NCI-H2081 (cell line): ENCODE measurements around the gene SBF2.
"Not testable (repeated sequence)": the region's sequence is repeated elsewhere in the genome, so short reads cannot be mapped to it uniquely, and the experiment has no call there.

Source experiments
- DNase-seq, 2 experiments: peaks; one replicate each; lab custom pipeline; 2025; lab: John Stamatoyannopoulos, UW

Gene SBF2

DNA sequence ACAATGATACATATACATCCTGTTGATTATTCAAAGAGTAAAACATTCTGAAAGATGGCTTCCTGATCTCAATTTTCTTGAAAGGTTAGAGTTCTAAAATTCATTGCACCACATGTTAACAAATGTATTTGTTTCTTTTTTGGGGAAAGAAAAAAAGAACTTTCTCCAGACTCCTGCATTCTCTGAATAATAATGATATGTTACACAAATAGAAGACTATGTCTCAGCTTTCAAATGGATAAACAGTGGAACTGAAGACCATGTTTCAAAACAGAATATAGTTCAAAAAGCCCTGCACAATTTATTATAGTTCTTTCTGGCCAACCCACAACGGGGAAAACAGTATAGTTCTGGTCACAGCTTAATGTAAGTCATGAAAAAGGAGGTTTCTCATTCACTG is 277.0 kb downstream of the SBF2 start:
- no peak for DNase-seq

DNA sequence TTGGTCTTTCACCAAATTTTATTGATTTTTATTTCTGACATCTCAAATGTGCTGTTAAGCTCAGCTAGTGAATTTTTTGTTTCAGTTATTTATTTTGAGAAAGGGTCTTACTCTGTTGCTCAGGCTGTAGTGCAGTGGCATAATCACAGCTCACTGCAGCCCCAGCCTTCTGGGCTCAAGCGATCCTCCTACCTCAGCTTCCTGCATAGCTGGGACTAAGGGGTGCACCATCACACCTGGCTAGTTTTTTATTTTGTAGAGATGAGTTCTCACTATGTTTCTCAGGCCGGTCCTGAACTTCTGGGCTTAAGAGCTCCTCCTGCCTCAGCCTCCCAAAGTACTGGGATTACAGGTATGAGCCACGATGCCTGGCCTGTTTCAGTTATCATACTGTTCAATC is 282.0 kb downstream of the SBF2 start:
- DNase-seq, result no peak

DNA sequence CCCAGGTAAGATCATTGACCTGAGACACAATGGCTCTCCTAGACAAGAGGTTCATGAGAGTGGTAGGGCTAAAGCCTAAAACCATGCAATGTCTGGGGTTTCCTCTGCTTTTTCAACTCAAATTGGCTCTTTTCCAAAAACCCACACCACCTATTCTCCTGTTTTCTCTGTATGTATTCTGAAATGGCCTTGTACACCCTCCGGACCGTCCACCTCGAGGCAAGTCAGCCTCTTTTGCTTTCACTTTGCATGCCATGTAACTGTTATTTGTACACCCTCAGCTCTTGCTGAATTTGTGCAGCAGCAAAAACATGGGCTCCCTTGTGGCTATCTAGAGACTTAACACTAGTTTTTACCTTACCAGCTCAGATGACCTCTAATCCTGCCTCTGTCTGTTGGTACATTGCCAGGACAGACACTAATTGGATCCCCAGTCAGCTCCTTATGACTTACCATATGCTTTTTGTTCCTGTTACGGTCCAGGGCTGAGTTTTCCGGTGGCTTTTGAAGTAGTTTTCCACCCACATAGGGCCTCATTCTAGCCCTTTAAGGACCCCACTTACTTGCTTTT is 288.0 kb downstream of the SBF2 start:
- no peak for DNase-seq

DNA sequence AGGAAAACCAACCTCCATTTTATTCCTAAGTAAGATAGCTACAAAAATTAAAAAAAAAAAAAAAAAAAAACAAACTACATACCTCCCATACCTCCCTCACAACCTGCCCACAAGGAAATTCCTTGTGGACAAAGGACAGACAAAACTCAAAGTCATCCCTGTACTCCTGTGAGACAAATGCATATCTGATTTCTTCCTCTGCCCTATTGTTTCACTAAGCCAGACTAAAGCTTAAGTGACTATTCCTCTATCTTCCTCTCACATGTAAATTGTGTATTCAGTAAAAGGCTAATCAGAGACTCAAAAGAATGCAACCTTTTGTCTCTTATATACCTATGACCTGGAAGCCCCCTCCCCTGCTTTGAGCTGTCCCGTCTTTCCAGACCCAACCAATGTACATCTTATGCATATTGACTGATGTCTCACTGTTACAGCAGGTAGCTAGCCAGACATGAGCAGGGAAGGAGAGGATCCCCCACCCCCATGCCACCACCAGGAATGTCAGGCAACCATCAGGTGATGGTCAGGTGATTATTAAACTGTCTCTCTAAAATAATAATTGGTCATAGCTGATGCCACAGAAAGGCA is 289.4 kb downstream of the SBF2 start:
- DNase-seq, result no peak

DNA sequence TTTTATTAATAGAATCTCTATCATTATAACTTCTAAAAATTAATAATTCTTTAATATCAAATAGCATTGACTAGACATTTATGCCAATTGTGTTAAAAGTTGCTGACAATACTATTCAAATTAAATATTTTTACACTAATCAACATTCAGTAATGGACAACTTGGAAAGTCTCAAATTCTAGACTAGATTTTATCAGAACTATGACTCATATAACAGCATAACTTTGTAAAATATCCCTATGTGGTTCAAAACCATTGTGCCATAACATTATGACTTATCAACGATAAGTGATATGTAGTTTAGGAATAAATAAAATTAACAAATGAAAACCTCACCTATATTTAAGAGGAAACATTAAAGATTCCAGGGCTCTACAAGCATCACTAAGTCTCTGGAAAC is 291.8 kb downstream of the SBF2 start:
- no peak for DNase-seq

DNA sequence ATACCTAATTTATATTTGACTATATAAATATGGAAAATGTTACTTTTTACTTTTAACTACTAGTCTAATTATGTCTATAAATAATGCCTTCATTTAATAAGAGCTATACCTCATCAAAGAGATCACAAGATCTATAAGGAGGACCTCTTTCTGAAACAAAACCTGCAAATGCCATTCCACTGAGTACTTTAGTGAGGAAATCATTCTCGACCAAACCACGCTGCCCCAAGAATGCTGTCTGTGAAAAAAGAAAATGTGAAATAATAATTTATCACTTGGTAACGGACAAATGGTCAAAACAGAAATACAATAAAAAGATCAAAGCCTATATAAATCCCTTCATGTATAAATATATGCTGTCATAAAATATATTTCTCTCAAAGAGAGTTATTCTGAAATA is 301.7 kb downstream of the SBF2 start:
- no peak for DNase-seq

DNA sequence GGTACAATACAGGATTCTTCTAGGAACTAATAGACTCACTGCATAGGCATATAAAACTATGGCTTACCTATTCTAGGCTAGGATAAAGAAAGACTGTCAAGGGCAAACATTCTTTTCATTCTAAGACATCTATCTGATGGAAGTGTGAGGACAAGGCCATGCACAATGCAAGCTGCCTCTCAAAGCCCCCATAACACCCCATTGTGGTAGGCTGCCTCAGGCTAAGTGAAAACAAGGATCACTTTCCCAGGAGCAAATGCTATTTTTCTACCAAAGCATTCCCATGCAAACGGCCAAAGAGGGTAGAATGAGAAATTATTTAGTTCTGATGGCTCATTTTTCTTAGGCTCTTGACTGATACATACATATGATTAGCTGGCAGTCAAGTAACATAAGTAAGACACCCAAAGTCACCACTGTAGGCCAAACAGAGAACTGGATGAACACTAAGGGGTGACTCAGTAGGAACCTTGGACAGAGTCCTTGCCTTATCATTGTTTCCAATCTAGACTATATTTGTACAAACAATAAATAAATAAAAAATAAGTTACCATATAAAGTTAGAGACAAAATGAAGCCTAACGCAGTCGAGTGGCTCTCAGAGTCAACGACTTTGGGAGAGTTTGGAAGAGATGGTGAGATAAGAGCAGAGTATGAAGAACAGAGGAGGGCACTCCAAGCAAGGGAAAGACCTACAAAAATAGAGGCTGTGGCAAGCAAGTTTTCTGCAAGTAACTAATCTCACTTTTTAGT is 303.6 kb downstream of the SBF2 start:
- DNase-seq, result no peak

DNA sequence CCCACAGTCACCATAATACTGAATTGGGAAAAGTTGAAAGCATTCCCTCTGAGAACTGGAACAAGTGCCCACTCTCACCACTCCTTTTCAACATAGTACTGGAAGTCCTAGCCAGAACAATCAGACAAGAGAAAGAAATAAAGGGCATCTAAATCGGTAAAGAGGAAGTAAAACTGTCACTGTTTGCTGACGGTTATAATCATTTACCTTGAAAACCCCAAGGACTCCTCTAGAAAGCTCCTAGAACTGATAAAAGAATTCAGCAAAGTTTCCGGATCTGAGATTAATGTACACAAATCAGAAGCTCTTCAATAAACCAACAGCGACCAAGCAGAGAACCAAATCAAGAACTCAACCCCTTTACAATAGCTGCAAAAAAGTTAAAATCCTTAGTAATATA is 306.7 kb downstream of the SBF2 start:
- not testable (repeated sequence) for DNase-seq

DNA sequence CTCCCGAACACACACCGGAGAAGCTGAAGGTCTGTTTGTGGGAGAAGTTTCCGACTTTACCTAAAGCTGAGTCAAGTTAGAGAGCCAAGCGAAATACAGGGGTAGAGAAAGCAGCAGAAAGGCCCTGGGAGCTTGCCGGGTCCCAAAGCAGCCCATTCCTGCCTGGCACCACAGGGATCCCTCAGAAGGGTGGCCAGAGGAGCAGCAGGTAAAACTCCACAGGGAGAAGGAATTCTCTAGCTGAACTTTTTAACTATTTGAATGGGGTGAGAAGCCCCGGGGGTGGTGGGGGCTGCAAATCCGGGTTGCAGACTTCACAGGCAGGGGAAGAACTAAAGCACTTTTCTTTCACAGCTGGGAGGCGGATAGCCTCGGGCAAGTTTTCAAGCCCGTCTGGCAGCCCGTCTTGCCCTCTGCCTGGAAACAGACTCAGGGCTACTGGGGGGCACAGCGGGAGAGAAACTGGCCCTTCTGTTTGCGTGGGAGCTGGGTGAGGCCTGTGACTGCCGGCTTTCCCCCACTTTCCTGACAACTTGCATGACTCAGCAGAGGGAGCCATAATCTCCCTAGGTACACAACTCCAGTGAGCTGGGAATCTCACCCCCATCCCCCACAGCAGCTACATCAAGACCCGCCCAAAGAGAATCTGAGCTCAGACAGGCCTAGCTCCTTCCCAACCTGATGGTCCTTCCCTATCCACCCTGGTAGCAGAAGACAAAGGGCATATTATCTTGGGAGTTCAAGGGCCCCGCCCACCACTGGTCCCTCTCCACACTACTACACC is 311.0 kb downstream of the SBF2 start:
- no peak for DNase-seq

DNA sequence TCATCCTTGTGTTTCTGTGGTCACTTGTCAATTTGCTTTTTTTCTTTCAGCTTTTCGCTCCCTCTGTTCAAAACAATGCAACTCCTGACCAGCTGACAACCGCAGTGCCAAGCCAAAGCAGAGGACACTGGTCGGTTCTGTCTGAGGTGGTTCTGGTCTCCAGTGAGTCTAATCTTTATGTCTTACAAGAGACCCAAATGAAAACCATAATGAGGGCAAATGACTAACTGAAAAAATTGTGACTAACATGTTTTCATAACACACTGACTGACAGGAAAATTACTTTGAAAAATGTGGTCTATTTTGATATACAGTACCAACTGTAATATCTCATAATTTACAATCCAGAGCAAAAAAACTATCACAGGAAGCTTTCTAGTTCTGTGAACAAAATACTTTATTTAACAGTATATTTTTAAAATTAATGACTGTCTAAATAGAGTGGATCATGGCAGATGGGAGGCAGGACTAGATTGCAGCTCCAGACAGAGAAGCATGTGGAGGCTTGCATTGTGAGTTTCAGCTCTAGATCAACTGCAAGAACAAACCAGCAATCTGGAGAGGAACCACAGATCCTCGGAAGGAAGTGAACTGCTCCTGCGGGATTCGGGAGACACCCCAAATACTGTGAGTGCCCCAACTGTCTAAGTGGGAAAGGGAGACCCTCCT is 311.8 kb downstream of the SBF2 start:
- DNase-seq, result no peak

DNA sequence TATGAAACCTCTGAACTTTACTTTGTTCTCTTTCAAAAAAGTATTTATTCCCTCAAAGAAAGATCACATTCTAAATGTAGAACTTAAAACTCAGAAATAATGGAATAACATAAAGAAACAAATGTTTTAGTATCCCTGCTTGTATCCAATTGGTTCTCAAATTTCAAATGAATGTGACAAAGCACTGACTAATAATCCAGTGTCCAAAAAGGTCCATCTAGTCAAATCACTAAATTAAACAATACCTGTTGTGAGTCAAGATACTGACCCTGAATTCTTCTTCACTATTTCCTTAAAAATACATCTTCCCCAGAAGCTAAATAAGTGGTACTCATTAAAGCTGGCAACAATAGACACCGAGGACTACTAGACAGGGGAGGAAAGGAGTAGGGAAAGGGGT is 313.1 kb downstream of the SBF2 start:
- no peak for DNase-seq

DNA sequence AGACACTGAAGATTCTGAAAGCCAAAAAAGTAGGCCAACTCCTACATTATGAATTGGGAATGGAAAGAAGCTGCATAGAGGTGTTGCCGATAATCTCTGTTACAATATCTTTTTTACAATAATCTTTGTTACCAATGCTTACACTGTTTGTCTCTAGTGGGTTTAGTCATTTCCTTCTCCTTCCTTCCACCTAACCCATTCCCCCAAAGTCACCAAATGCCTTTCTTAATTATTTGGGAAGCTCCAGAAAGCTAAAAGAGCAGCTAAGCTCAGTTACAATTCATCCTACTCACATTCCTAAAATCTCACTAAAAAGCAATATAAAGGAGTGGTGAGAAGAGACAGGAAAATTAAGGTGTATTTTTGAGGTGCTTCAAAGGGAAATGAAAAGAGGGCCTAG is 316.5 kb downstream of the SBF2 start:
- DNase-seq, result no peak

DNA sequence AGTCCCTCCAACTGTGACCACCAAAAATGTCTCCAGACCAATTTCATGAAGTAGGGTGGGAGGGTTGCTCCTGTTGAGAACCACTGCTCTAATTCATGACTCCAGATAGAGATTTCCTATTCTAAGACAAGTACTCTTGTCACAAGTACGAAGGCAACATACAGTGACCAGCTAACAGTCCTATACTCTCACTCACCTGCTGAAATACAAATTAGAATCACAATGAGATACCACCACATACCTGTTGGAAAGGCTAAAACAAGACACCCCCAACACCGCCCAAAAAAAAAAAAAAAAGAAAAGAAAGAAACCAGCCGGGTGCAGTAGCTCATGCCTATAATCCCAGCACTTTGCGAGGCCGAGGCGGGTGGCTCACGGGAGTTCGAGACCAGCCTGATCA is 319.6 kb downstream of the SBF2 start:
- no peak for DNase-seq

DNA sequence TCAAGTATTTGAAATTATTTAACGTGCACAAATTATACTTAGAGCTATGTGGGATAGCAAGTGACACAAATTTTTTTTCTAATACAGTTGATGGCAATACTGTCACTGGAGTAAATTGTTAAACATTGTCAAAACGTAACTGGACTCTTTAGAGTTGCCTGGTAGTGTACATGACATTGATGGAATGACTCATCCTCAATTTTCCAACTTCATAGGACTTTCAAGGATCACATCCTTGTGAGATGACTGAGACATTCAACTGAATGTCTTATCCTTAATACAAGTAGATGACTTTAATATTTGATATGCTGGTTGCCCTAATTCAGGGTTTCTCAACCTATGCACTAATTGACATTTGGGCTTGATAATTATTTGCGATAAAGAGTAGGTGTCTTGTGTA is 320.1 kb downstream of the SBF2 start:
- no peak for DNase-seq

DNA sequence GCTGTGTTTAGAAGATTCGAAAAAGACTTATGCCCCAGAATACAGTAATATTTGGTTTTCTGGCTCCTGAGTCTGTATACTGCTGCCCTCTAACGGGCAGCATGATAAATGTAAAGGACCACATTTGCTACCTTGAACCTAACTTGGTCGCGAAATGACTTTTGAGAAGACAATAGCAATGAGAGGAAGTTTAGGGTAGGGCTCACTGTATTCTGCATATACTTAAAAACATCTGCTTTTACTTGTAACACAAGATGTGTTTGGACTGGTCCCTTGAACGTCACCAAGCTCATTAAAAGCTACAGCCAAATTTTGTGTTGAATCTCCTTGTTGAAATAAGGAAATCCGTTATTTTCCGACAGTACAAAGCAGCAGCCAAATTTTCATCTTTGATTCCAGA is 321.0 kb downstream of the SBF2 start:
- DNase-seq, result peak; percentile 2 to 30

DNA sequence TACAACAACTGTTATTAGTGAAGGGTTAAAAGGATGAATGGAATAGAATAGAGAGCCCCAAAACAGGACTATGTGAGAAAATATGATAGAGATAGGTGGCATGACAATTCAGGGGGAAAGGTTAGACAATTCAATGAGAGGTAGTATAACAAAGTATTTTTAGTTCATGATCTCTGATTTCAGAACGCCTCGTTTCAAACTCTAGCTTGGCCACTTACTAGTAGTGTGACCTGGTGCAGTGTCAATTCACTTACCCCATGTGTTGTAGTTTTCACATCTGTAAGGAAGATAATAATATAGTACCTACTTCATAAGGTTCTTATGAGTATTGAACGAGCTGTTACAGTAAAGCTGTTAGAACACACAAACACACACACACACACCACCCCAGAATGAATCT is 322.1 kb downstream of the SBF2 start:
- no peak for DNase-seq

DNA sequence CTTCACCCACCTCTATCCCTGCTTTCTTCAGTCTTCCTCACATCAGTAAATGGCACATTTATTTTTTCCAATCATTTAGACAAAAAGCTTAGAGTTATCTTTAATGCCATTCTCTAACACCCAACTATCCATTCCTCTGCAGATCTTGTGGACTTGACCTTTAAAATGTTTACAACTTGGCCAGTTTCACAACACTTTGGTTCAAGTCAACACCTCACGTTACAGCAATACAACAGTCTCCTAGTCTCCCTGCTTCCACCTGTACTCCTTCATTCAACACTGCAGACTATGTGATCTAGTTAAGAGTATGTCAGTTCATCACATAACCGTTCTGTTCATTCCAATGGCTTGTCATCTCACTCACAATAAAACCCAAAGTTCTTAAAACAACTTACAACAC is 325.0 kb downstream of the SBF2 start:
- no peak for DNase-seq

DNA sequence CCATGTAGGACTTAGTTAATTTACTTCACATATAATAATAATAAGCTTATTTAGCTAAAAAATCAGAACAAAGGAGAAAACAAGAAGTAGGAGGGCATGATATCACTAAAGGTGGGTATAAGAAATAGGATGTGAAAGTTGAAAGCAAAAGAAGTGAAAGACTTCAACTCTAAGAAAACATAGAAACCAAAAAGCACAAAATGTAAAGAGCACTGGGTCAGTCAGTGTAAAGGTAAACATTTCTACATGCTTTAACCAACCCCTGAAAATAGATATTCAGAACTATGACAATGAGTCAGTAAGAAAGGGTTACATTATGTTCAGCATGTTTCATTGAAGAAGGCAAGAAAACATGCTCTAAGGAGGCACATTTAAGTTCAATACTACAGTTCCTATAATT is 331.3 kb downstream of the SBF2 start:
- no peak for DNase-seq

DNA sequence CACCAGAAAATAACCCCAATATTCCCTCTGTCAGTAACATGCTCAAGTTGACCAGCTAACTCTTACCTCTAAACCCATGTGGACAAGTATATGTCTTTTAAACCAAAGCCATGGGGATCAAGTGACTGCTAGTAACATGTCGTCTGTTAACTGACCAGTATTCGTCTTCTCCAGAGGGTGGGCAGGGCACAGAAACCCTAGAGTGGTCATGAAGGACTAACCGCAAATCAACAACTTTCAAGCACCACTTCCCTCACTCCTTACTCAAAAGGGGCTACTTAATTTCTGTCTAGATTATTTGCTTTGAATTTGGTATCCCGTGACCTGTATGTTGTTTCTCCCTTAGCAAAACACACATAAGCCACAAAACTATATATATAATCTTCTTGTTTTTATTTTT is 336.9 kb downstream of the SBF2 start:
- DNase-seq, result no peak

DNA sequence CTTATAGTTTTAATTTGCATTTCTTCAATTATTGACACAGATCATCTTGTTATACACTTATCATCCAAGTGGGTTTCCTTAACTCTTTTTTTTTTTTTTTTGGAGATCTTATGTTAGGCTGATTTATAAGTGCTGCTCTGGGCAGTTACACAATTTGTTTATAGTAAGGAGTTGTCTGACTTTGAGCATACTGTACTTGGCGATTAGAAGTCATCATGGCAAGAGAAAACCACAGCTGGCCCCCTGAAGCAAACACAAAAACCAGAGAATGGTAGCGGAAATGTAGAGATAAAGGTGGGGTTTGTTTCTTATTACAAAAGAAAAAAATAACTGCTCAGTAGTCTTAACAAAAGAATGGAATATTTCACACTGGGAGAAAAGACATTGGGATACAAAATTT is 337.5 kb downstream of the SBF2 start:
- no peak for DNase-seq

DNA sequence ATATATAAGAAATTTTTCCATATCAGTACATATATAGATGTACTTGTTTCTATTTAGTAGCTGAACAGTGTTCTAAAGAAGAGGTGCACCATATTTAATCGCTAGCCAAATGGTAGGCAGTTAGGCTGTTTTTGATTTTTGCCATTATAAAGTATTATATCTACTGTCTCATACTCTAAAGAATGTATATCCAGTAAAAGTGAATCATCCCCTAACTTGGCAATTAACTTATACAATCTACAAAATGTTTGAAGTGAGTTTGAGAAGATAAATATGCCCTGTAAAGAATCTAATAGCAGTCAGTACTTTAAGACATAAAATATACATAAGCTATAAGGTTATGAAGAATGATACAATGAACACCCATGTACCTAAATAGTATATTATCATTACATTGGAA is 338.6 kb downstream of the SBF2 start:
- DNase-seq, result no peak

DNA sequence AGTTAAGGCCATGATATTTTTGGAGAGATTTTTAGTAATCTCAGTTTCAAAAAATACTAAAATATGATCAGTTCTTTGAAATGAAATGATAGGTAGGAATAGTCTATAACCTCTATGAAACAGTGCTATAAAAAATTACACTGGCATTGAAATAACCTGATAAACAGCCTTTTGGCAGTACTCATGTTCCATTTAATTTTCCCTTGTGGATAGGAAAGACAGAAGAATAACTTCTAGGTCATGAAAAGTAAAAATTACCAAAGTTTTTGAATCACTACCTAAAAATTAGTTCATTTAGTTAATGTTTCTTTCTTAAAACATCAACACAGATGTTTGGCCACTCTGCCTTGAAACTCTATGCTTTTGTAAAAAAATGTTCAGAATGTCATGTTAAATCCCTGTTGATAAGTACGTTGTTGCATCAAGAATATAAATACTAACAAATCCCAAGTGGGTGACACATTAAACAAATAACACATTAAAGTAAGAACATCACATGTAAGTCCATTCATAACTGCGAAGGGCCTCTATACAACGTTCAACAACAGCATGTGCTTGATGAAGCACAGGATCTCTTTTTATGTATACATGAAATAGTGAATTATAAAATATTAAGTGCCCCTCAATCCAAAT is 339.9 kb downstream of the SBF2 start:
- DNase-seq, result no peak
